Brain microvascular endothelial cell (primary cell): ENCODE measurements around the gene BBS7.

Source experiments
- DNase-seq: peaks from one replicate; pipeline ENCODE4 v3.0.0-alpha.2; 2020
- H3K27ac ChIP-seq: fragments of 250-450 bp; sonication (Bioruptor Pico); 2 replicates; pipeline ENCODE4 v1.5.1; 2020; ENCODE audit warnings: mild to moderate bottlenecking, moderate library complexity
- H3K27me3 ChIP-seq: fragments of 250-450 bp; sonication (Bioruptor Pico); replicated peaks from 2 replicates; pipeline ENCODE4 v1.5.1; 2020; ENCODE audit warnings: mild to moderate bottlenecking
- H3K36me3 ChIP-seq: fragments of 250-450 bp; sonication (Bioruptor Pico); replicated peaks from 2 replicates; pipeline ENCODE4 v1.5.1; 2020; ENCODE audit warnings: mild to moderate bottlenecking
- H3K4me3 ChIP-seq: 2 replicates; pipeline ENCODE4 v1.5.1; 2011; ENCODE audit warnings: low read depth, mild to moderate bottlenecking, control low read depth, low read length, moderate library complexity
- in situ Hi-C: cut with HindIII; loops from 2 replicates; pipeline ENCODE4 v1.10.0; 2017; ENCODE audit warnings: low sequenced_read_pairs, low pct_ligation_motif_present
- TF ChIP-seq, protein P1 (sequence below): IDR thresholded peaks from 2 replicates; pipeline ENCODE4 v1.5.1; 2011; ENCODE audit warnings: low read depth, mild to moderate bottlenecking, moderate library complexity, low read length, control low read depth, inconsistent platforms; ENCODE audit errors: missing control alignments

The BBS7 gene

DNA sequence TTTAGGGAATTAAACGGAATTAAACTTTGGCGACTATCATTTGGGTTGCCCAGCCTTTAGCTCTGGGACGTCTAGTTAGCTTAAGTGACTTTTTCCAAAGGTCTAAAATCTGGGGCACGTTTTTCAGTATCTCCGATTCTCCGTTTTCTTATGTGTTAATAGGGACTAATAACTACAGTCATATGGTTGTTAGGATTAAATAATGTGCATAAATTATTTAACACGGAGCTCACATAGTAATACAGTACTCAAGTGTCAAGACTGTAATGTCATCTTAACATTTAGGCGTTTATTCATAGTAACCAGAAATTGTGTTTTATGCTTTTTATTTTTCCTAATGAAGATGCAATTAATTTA, 46.1 kb downstream of the BBS7 start:
- Histone ChIP-seq H3K4me3 (peak overlapping the region; percentile 87), H3K27ac (peak overlapping the region; percentile 61), H3K36me3 (peaks cover 2% of the 10 kb centered on the region), H3K27me3 (no peaks in the 10 kb centered on the region)
- in situ Hi-C loops, result no loop called here
- no peak for DNase-seq
- TF ChIP-seq, protein P1, sequence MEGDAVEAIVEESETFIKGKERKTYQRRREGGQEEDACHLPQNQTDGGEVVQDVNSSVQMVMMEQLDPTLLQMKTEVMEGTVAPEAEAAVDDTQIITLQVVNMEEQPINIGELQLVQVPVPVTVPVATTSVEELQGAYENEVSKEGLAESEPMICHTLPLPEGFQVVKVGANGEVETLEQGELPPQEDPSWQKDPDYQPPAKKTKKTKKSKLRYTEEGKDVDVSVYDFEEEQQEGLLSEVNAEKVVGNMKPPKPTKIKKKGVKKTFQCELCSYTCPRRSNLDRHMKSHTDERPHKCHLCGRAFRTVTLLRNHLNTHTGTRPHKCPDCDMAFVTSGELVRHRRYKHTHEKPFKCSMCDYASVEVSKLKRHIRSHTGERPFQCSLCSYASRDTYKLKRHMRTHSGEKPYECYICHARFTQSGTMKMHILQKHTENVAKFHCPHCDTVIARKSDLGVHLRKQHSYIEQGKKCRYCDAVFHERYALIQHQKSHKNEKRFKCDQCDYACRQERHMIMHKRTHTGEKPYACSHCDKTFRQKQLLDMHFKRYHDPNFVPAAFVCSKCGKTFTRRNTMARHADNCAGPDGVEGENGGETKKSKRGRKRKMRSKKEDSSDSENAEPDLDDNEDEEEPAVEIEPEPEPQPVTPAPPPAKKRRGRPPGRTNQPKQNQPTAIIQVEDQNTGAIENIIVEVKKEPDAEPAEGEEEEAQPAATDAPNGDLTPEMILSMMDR, result no peak

DNA sequence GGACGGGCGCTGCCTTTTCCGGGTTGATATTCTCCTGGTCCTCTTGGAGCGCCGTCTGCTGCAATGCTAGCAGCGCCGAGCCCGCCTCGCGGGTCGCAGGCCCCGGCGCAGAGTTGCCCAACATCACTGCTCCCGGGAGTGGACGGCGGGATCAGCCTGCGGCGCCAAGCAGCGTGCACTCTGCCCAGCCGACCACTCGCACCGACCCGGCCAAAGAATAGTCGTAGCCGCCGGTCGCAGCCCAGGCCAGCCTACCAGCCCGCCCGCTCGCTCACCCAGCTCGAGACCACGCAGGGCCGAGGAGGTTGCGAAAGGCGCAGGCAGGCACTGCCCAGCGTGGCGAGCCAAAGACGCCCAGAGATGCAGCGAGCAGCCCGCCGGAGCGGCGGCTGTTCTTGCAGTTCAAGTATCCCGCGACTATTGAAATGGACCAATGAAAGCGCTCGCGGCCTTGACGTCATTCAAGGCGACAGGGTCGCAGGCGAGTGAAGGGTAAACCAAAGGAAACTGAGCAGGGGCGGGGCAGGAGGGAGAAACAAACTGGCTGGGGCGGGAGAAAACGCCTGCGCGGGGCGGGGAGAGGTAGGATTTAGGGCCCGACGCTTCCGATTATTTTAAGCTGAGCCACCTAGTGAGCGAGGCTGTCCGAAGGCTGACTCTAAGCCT, 46.6 kb downstream of the BBS7 start, which contains the start of gene CCNA2:
Gene CCNA2, minus strand, starts transcription at position 379 of the 666 bp plus-strand sequence. Its CDS starts 255 bp downstream, at position 124.
- Histone ChIP-seq H3K4me3 (peak within 1 kb of the TSS; percentile 87), H3K36me3 (peaks cover 7% of the 10 kb centered on the region), H3K27me3 (no peaks in the 10 kb centered on the region), H3K27ac (peak within 1 kb of the TSS; percentile 61)
- in situ Hi-C loops, result no loop called here
- peak; percentile 96 for DNase-seq
- TF ChIP-seq, protein P1, result no peak

DNA sequence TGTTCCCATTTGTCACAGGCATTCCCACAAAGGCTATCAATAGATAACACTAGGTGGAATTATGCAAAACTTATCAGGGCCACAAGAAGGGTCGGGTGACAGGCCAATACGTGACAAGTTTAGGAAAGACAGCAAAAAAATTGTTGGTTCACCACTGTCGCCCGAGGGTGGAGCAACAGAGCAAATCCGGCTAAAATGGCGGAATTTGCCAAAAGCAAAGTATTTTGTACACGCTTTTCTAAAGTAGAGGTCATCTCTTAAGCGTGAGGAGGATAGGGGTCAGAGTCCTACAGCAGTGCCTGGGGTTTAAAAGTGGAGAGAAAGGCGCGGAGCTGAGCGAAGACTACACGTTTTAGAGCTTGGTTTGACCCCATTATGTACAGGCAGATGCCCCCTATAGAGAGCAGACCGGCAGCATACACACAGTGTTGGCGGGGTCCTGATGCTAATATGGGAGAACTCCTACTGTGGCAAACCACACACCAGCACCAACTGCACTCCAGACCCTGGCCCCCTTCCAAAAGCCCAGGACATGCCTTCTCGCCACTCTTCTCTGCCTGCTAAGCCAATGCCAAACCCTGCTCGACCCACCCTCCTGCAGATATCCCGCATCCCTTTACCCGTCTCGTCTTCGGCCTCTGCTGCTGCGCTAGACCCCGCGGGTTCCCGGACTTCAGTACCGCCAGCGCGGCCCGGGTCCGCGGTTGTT, 47.3 kb downstream of the BBS7 start:
- in situ Hi-C loops, result no loop called here
- H3K27me3 ChIP-seq, result no peaks in the 10 kb centered on the region
- peak overlapping the region; percentile 21 for H3K27ac ChIP-seq
- peak overlapping the region; percentile 87 for H3K4me3 ChIP-seq
- DNase-seq, result peak; percentile 24
- TF ChIP-seq, protein P1, result peak; percentile 40
- H3K36me3 ChIP-seq, result peaks cover 8% of the 10 kb centered on the region

DNA sequence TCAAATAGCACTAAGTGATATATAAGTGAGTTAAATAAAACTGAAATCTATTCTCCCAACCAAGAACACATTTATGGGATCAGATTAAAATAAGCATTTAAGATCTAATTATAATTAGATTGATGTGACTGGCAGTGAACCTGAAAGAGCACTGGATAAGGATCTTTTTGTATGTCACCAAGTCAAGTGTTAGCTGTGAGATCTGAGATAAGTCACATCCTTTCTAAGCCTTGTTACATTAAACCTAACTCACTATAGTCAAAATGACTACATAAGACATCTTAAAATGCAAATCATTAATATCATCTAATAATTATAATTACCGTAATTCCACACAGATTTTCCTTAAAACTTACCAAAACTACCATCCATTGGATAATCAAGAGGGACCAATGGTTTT, 48.2 kb downstream of the BBS7 start:
- Histone ChIP-seq H3K4me3 (peak overlapping the region; percentile 87), H3K27me3 (no peaks in the 10 kb centered on the region), H3K36me3 (peaks cover 13% of the 10 kb centered on the region), H3K27ac (no peak overlapping the region)
- TF ChIP-seq, protein P1, result no peak
- DNase-seq, result no peak
- in situ Hi-C loops, result no loop called here

DNA sequence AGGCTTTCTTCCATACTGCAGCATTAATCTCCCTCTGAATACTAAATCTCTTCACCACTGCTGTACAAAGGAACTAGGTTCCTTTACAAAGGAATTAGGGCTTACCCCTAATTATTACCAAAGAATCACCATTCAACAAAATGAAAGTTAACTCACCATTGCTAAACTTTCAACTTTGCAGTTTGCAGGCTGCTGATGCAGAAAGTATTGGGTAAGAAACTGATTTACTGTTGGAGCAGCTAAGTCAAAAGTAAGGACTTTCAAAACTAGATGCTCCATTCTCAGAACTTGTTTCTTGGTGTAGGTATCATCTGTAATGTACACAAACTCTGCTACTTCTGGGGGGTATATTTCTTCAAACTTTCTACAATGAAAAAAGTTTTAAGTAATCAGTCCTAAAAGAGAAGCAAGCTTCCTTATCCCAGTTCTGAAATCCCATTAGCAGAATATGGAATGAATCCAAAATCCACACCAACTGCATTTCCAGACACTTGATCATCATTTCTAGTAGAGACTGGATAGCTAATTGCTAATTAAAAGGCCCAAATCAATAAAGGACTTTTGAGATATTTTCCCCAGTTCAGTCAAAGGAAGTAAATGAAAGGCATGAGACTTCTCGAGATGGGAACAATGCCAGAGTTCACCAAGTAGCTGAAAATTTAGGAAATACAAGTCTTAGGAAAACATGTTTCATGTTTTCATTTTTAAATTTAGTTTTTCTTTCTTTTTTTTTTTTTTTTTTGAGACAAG, 50.9 kb downstream of the BBS7 start:
- TF ChIP-seq, protein P1, result no peak
- DNase-seq, result no peak
- Histone ChIP-seq H3K27me3 (no peaks in the 10 kb centered on the region), H3K36me3 (peaks cover 16% of the 10 kb centered on the region), H3K27ac (no peak overlapping the region), H3K4me3 (no peak overlapping the region)
- in situ Hi-C loops, result no loop called here
